ENCODE data around the gene GAL3ST1.

The GAL3ST1 gene

GRCh38 chr22:30523646-30524489 lies 50.6 kb downstream of the GAL3ST1 start:
- DNase-seq: no peak

GRCh38 chr22:30521368-30522156 lies 52.9 kb downstream of the GAL3ST1 start:
- DNase-seq: no peak

GRCh38 chr22:30519842-30520425 lies 54.5 kb downstream of the GAL3ST1 start:
- DNase-seq: no peak

- no peak for DNase-seq
These were observed 57.7 kb downstream of the GAL3ST1 start for GRCh38 chr22:30516731-30517130.

GRCh38 chr22:30516273-30516672 lies 58.2 kb downstream of the GAL3ST1 start:
- DNase-seq: no peak

GRCh38 chr22:30514252-30514651 lies 60.2 kb downstream of the GAL3ST1 start:
- DNase-seq: no peak

GRCh38 chr22:30513462-30513861 lies 61.0 kb downstream of the GAL3ST1 start:
- no peak for DNase-seq

- no peak for DNase-seq
These were observed 62.6 kb downstream of the GAL3ST1 start for GRCh38 chr22:30511911-30512310.

- DNase-seq: no peak
These were observed 63.4 kb downstream of the GAL3ST1 start for GRCh38 chr22:30511109-30511508.

- DNase-seq: no peak
These were observed 66.2 kb downstream of the GAL3ST1 start for GRCh38 chr22:30508216-30508615.

- no peak for DNase-seq
These were observed 66.8 kb downstream of the GAL3ST1 start for GRCh38 chr22:30507670-30508069.

GRCh38 chr22:30506507-30506968 lies 67.9 kb downstream of the GAL3ST1 start:
- DNase-seq: no peak
